Right atrium auricular region (tissue), 2 donors: Measurements from ENCODE around the gene VWC2. TPM values are rescaled to one million over a fixed set of nuclear protein-coding genes. Genes with fewer than 3 reads are reported as not detected.

Experiments
- DNase-seq: peaks from one replicate; pipeline ENCODE4 v3.0.0-alpha.2; 2019; ENCODE audit warnings: low spot score
- H3K27ac ChIP-seq, 2 donors: fragments of 200-600 bp; sonication (generic); 1 replicate in 1 of 2; 2 replicates in 1 of 2; pipeline ENCODE4 v1.5.1; 2016 to 2019
- H3K27me3 ChIP-seq, 2 donors: fragments of 200-600 bp; sonication (generic); one replicate each; pipeline versions ENCODE4 v1.5.1 to v1.6.0; 2017 to 2019
- H3K36me3 ChIP-seq: fragments of 200-600 bp; sonication (generic); one replicate; pipeline ENCODE4 v1.5.1; 2016
- H3K4me1 ChIP-seq, 2 donors: fragments of 200-600 bp; sonication (generic); one replicate each; pipeline versions ENCODE4 v1.5.1 to v1.6.0; 2017 to 2019
- H3K4me3 ChIP-seq, 2 donors: fragments of 200-600 bp; sonication (generic); 1 replicate in 1 of 2; 2 replicates in 1 of 2; pipeline ENCODE4 v1.5.1; 2017 to 2019; ENCODE audit warnings: mild to moderate bottlenecking in 1 of 2, moderate library complexity in 1 of 2
- H3K9me3 ChIP-seq, 2 donors: fragments of 200-600 bp; sonication (generic); one replicate each; pipeline ENCODE4 v1.5.1; 2019
- CTCF ChIP-seq, 2 donors: fragments of 200-600 bp; sonication (generic); IDR thresholded peaks; one replicate each; pipeline ENCODE4 v1.5.1; 2019; ENCODE audit warnings: antibody characterized with exemption in 2 of 2
- total RNA-seq, 2 donors: library from RNA; depleted of rRNA; stranded (reverse); fragments of >200 nt; gene quantifications; one replicate each; pipeline ENCODE4 v1.1.0, GENCODE V29; 2016

Gene VWC2
- total RNA-seq, 2 donors from 2014 or later: 1.7 to 4.0 TPM

- no peak for DNase-seq
- no peaks in the 10 kb centered on the region for H3K9me3 ChIP-seq
- H3K36me3 ChIP-seq: no peaks in the 10 kb centered on the region
- peaks cover 0 to 35% of the 10 kb centered on the region in 2 donors for H3K4me1 ChIP-seq
- no peaks in the 10 kb centered on the region for H3K27me3 ChIP-seq
- peak overlapping the region; percentile 86 to 87 for H3K27ac ChIP-seq
- TF ChIP-seq CTCF (IDR thresholded peaks at IDR 0.05): no peak
- H3K4me3 ChIP-seq: peak overlapping the region; percentile 65 to 71
Observed at GRCh38 chr7:49775949-49776443, 2.6 kb downstream of the VWC2 start.

- H3K9me3 ChIP-seq: no peaks in the 10 kb centered on the region
- no peak for DNase-seq
- no peaks in the 10 kb centered on the region for H3K27me3 ChIP-seq
- no peak overlapping the region for H3K4me3 ChIP-seq
- no peaks in the 10 kb centered on the region for H3K36me3 ChIP-seq
- H3K4me1 ChIP-seq: peaks cover 0 to 35% of the 10 kb centered on the region in 2 donors
- TF ChIP-seq CTCF (IDR thresholded peaks at IDR 0.05): peak in 1 of 2 donors; percentile 60
- H3K27ac ChIP-seq: peak overlapping the region in 1 of 2 donors; percentile 10
Observed at GRCh38 chr7:49776994-49777393, 3.6 kb downstream of the VWC2 start.

GRCh38 chr7:49778731-49779270, 5.4 kb downstream of the VWC2 start:
- TF ChIP-seq CTCF (IDR thresholded peaks at IDR 0.05): no peak
- H3K27ac ChIP-seq: peak overlapping the region in 1 of 2 donors; percentile 45
- H3K4me1 ChIP-seq: peaks cover 0 to 39% of the 10 kb centered on the region in 2 donors
- H3K27me3 ChIP-seq: no peaks in the 10 kb centered on the region
- H3K9me3 ChIP-seq: no peaks in the 10 kb centered on the region
- H3K4me3 ChIP-seq: no peak overlapping the region
- DNase-seq: no peak
- no peaks in the 10 kb centered on the region for H3K36me3 ChIP-seq

- Histone ChIP-seq H3K9me3 (no peaks in the 10 kb centered on the region), H3K27ac (no peak overlapping the region), H3K27me3 (no peaks in the 10 kb centered on the region), H3K4me1 (peaks cover 0 to 23% of the 10 kb centered on the region in 2 donors), H3K36me3 (no peaks in the 10 kb centered on the region), H3K4me3 (no peak overlapping the region)
- DNase-seq: no peak
- no peak for TF ChIP-seq CTCF (IDR thresholded peaks at IDR 0.05)
Observed at GRCh38 chr7:49780953-49781352, 7.5 kb downstream of the VWC2 start.

- Histone ChIP-seq H3K9me3 (no peaks in the 10 kb centered on the region), H3K4me1 (peaks cover 0 to 14% of the 10 kb centered on the region in 2 donors), H3K27me3 (no peaks in the 10 kb centered on the region), H3K36me3 (no peaks in the 10 kb centered on the region), H3K27ac (peak overlapping the region; percentile 5 to 85), H3K4me3 (no peak overlapping the region)
- DNase-seq: no peak
- TF ChIP-seq CTCF (IDR thresholded peaks at IDR 0.05): no peak
Observed at GRCh38 chr7:49781996-49782395, 8.6 kb downstream of the VWC2 start.

- H3K4me3 ChIP-seq: no peak overlapping the region
- H3K27ac ChIP-seq: peak overlapping the region; percentile 62 to 85
- no peak for DNase-seq
- no peaks in the 10 kb centered on the region for H3K36me3 ChIP-seq
- H3K27me3 ChIP-seq: no peaks in the 10 kb centered on the region
- H3K4me1 ChIP-seq: peaks cover 0 to 14% of the 10 kb centered on the region in 2 donors
- H3K9me3 ChIP-seq: no peaks in the 10 kb centered on the region
- TF ChIP-seq CTCF (IDR thresholded peaks at IDR 0.05): no peak
Observed at GRCh38 chr7:49783446-49783845, 10.0 kb downstream of the VWC2 start.
